SK-N-SH treated with all-trans-retinoic acid at 6 μM for 48 hours (cell line): Measurements from ENCODE around the gene BACH1.
A peak's percentile ranks its signal among the peaks of the same experiment; 100 is the strongest.

Source experiments
- ATAC-seq: fragments of 200-7000 bp; cut with Tn5 transposase; 3 replicates; pipeline ENCODE4 v1.9.1; 2020; ENCODE audit warnings: mild to moderate bottlenecking, moderate library complexity
- ARNTL ChIP-seq: fragments of 450-650 bp; formaldehyde crosslinking; IDR thresholded peaks from 2 replicates; pipeline ENCODE4 v1.5.0; 2020; ENCODE audit warnings: low read depth, mild to moderate bottlenecking, moderate library complexity, borderline replicate concordance
- BACH2 ChIP-seq: fragments of 250-450 bp; sonication (Bioruptor Pico); IDR thresholded peaks from 2 replicates; pipeline ENCODE4 v1.9.0; 2021; ENCODE audit warnings: mild to moderate bottlenecking, borderline replicate concordance
- CREB5 ChIP-seq: fragments of 250-450 bp; sonication (Bioruptor Pico); IDR thresholded peaks from 2 replicates; pipeline ENCODE4 v1.5.1; 2020; ENCODE audit warnings: low read depth, mild to moderate bottlenecking, moderate library complexity
- CSDC2 ChIP-seq: fragments of 250-450 bp; sonication (Bioruptor Pico); IDR thresholded peaks from 2 replicates; pipeline ENCODE4 v1.5.0; 2020; ENCODE audit warnings: mild to moderate bottlenecking, moderate library complexity
- CSRNP3 ChIP-seq: fragments of 250-450 bp; sonication (Bioruptor Pico); IDR thresholded peaks from 2 replicates; pipeline ENCODE4 v1.5.1; 2021; ENCODE audit warnings: mild to moderate bottlenecking, moderate library complexity
- ESRRG ChIP-seq: fragments of 250-450 bp; sonication (Bioruptor Pico); IDR thresholded peaks from 2 replicates; pipeline ENCODE4 v1.6.1; 2021; ENCODE audit warnings: mild to moderate bottlenecking
- GLIS3 ChIP-seq: fragments of 250-450 bp; sonication (Bioruptor Pico); IDR thresholded peaks from 2 replicates; pipeline ENCODE4 v1.5.0; 2020; ENCODE audit warnings: mild to moderate bottlenecking, moderate library complexity
- OSR1 ChIP-seq: fragments of 250-450 bp; sonication (Bioruptor Pico); IDR thresholded peaks from 2 replicates; pipeline ENCODE4 v1.8.0; 2022; ENCODE audit warnings: moderate library complexity, mild to moderate bottlenecking, inconsistent platforms
- PATZ1 ChIP-seq: fragments of 250-450 bp; sonication (Bioruptor Pico); IDR thresholded peaks from 2 replicates; pipeline ENCODE4 v1.8.0; 2020; ENCODE audit warnings: mild to moderate bottlenecking, moderate library complexity, borderline replicate concordance
- PPARA ChIP-seq: fragments of 250-450 bp; sonication (Bioruptor Pico); IDR thresholded peaks from 2 replicates; pipeline ENCODE4 v1.5.0; 2020; ENCODE audit warnings: mild to moderate bottlenecking, borderline replicate concordance
- RARB ChIP-seq: fragments of 250-450 bp; sonication (Bioruptor Pico); IDR thresholded peaks from 2 replicates; pipeline ENCODE4 v1.8.0; 2021; ENCODE audit warnings: mild to moderate bottlenecking, moderate library complexity
- SNAI2 ChIP-seq: fragments of 250-450 bp; sonication (Bioruptor Pico); IDR thresholded peaks from 2 replicates; pipeline ENCODE4 v1.5.0; 2020; ENCODE audit warnings: mild to moderate bottlenecking, moderate library complexity
- TCF4 ChIP-seq: fragments of 250-450 bp; sonication (Bioruptor Pico); IDR thresholded peaks from 2 replicates; pipeline ENCODE4 v1.8.0; 2021; ENCODE audit warnings: mild to moderate bottlenecking, moderate library complexity, borderline replicate concordance
- TOX ChIP-seq: fragments of 250-450 bp; sonication (Bioruptor Pico); IDR thresholded peaks from 2 replicates; pipeline ENCODE4 v1.8.0; 2021; ENCODE audit warnings: mild to moderate bottlenecking, moderate library complexity, borderline replicate concordance
- ZC3H10 ChIP-seq: fragments of 250-450 bp; sonication (Bioruptor Pico); IDR thresholded peaks from 2 replicates; pipeline ENCODE4 v1.5.1; 2021; ENCODE audit warnings: mild to moderate bottlenecking, moderate library complexity
- ZFP3 ChIP-seq: fragments of 250-450 bp; sonication (Bioruptor Pico); IDR thresholded peaks from 2 replicates; pipeline ENCODE4 v1.5.0; 2020; ENCODE audit warnings: mild to moderate bottlenecking, moderate library complexity
- ZFP30 ChIP-seq: fragments of 450-650 bp; formaldehyde crosslinking; IDR thresholded peaks from 2 replicates; pipeline ENCODE4 v1.5.0; 2022; ENCODE audit warnings: mild to moderate bottlenecking, moderate library complexity
- ZNF565 ChIP-seq: fragments of 450-650 bp; formaldehyde crosslinking; conservative IDR thresholded peaks from 2 replicates; pipeline ENCODE4 v1.5.0; 2020; ENCODE audit warnings: low read depth, mild to moderate bottlenecking, moderate library complexity
- ZNF70 ChIP-seq: fragments of 450-650 bp; formaldehyde crosslinking; IDR thresholded peaks from 2 replicates; pipeline ENCODE4 v1.5.0; 2020; ENCODE audit warnings: mild to moderate bottlenecking, moderate library complexity
- ZNF8 ChIP-seq: fragments of 450-650 bp; formaldehyde crosslinking; IDR thresholded peaks from 2 replicates; pipeline ENCODE4 v1.5.0; 2020; ENCODE audit warnings: mild to moderate bottlenecking, moderate library complexity

The BACH1 gene

GRCh38 chr21:29313662-29314408, 15.1 kb downstream of the BACH1 start:
- ATAC-seq, result no peak
- TF ChIP-seq OSR1 (CRISPR knock-in tag), result no peak
- no peak for TF ChIP-seq ZNF8
- TF ChIP-seq BACH2, result no peak
- TF ChIP-seq PPARA, result no peak
- TF ChIP-seq ZFP30, result no peak
- no peak for TF ChIP-seq ZC3H10
- TF ChIP-seq ESRRG (CRISPR knock-in tag), result no peak
- TF ChIP-seq GLIS3, result no peak
- no peak for TF ChIP-seq RARB (CRISPR knock-in tag)
- TF ChIP-seq PATZ1 (CRISPR knock-in tag), result no peak
- TF ChIP-seq ZNF565 (CRISPR knock-in tag), result no peak
- TF ChIP-seq, all 23 proteins: peak for 0

- ATAC-seq, result 0 out of 3 replicates have a peak, but pooled peaks have one; percentile 23
- TF ChIP-seq ZFP30, result no peak
Measured at GRCh38 chr21:29315131-29315749, 16.5 kb downstream of the BACH1 start.

GRCh38 chr21:29316029-29316742, 17.5 kb downstream of the BACH1 start:
- no peak for TF ChIP-seq ZFP3
- TF ChIP-seq, all 23 proteins: peak for 0
- ATAC-seq, result no peak

- ATAC-seq, result no peak
- TF ChIP-seq RARB (CRISPR knock-in tag) (no peak), GLIS3 (no peak), ZFP30 (no peak)
Measured at GRCh38 chr21:29316806-29317205, 18.1 kb downstream of the BACH1 start.

GRCh38 chr21:29318354-29318753, 19.6 kb downstream of the BACH1 start:
- TF ChIP-seq TCF4, result no peak
- no peak for TF ChIP-seq ZFP30
- no peak for TF ChIP-seq PATZ1 (CRISPR knock-in tag)
- no peak for TF ChIP-seq ZNF565 (CRISPR knock-in tag)
- no peak for TF ChIP-seq TOX (CRISPR knock-in tag)
- no peak for TF ChIP-seq CREB5 (CRISPR knock-in tag)
- TF ChIP-seq ZC3H10, result no peak
- TF ChIP-seq CSDC2 (CRISPR knock-in tag), result no peak
- no peak for TF ChIP-seq ESRRG (CRISPR knock-in tag)
- TF ChIP-seq OSR1 (CRISPR knock-in tag), result no peak
- TF ChIP-seq RARB (CRISPR knock-in tag), result no peak
- TF ChIP-seq CSRNP3, result no peak
- TF ChIP-seq BACH2, result no peak
- no peak for TF ChIP-seq ZNF70
- TF ChIP-seq SNAI2, result no peak
- TF ChIP-seq ARNTL, result no peak
- TF ChIP-seq, all 23 proteins: peak for 0
- ATAC-seq, result no peak
